HepG2 (cell line): Measurements from ENCODE around the gene SNX24. TPM values are rescaled to one million over a fixed set of nuclear protein-coding genes. Genes with fewer than 3 reads are reported as not detected.
A peak's percentile ranks its signal among the peaks of the same experiment; 100 is the strongest.

Source experiments
- AGO2 ChIP-seq: fragments of 200-400 bp; formaldehyde crosslinking; optimal IDR thresholded peaks from 2 replicates; pipeline ENCODE3; 2017; ENCODE audit warnings: mild to moderate bottlenecking, low read depth, low read length, moderate library complexity
- ATAD3A ChIP-seq: sonication (generic); formaldehyde crosslinking; IDR thresholded peaks from 2 replicates; pipeline ENCODE4 v1.4.0; 2020; ENCODE audit warnings: missing genetic modification reagents
- CCDC6 ChIP-seq: sonication (generic); formaldehyde crosslinking; IDR thresholded peaks from 2 replicates; pipeline ENCODE4 v1.8.1; 2022; ENCODE audit warnings: mild to moderate bottlenecking, missing genetic modification reagents, moderate library complexity
- CEBPB ChIP-seq: IDR thresholded peaks from 2 replicates; pipeline ENCODE4 v1.6.1; 2011; ENCODE audit warnings: low read depth, low read length, improper control_type of control experiment, borderline replicate concordance
- DPF2 ChIP-seq: sonication (generic); formaldehyde crosslinking; IDR thresholded peaks from 2 replicates; pipeline ENCODE4 v1.4.0; 2020; ENCODE audit warnings: mild to moderate bottlenecking, low read depth, missing genetic modification reagents, borderline replicate concordance
- ELF3 ChIP-seq: IDR thresholded peaks from 2 replicates; pipeline ENCODE4 v1.6.1; 2016; ENCODE audit warnings: missing genetic modification reagents, missing compliant biosample characterization
- KLF6 ChIP-seq: IDR thresholded peaks from 2 replicates; pipeline ENCODE4 v1.8.0; 2016; ENCODE audit warnings: missing biosample characterization, missing genetic modification reagents
- MAFF ChIP-seq: IDR thresholded peaks from 2 replicates; pipeline ENCODE4 v1.6.1; 2011; ENCODE audit warnings: low read depth, low read length, improper control_type of control experiment
- MTF1 ChIP-seq: sonication (generic); formaldehyde crosslinking; IDR thresholded peaks from 2 replicates; pipeline ENCODE4 v1.5.0; 2020; ENCODE audit warnings: missing genetic modification reagents
- NCOR1 ChIP-seq: fragments of 200-600 bp; sonication (generic); IDR thresholded peaks from 2 replicates; pipeline ENCODE4 v1.7.0; 2017; ENCODE audit warnings: antibody characterized with exemption, low read length, borderline replicate concordance
- NFATC3 ChIP-seq: sonication (generic); formaldehyde crosslinking; IDR thresholded peaks from 2 replicates; pipeline ENCODE4 v1.5.1; 2020; ENCODE audit warnings: mild to moderate bottlenecking, missing genetic modification reagents
- NR2F2 ChIP-seq: IDR thresholded peaks from 2 replicates; pipeline ENCODE4 v1.6.1; 2012; ENCODE audit warnings: low read depth, inconsistent platforms, borderline replicate concordance
- TBX2 ChIP-seq: sonication (generic); formaldehyde crosslinking; IDR thresholded peaks from 2 replicates; pipeline ENCODE4 v1.5.0; 2020; ENCODE audit warnings: missing genetic modification reagents, mild to moderate bottlenecking, borderline replicate concordance
- XRCC5 ChIP-seq: fragments of 200-400 bp; formaldehyde crosslinking; optimal IDR thresholded peaks from 2 replicates; pipeline ENCODE3; 2017; ENCODE audit warnings: mild to moderate bottlenecking, low read length
- ZNF20 ChIP-seq: sonication (generic); formaldehyde crosslinking; IDR thresholded peaks from 2 replicates; pipeline ENCODE4 v1.4.0; 2020; ENCODE audit warnings: mild to moderate bottlenecking, moderate library complexity, missing genetic modification reagents
- ZNF205 ChIP-seq: IDR thresholded peaks from 2 replicates; pipeline ENCODE4 v1.6.1; 2018; ENCODE audit warnings: missing biosample characterization, missing genetic modification reagents
- ZNF451 ChIP-seq: sonication (generic); formaldehyde crosslinking; IDR thresholded peaks from 2 replicates; pipeline ENCODE4 v1.5.0; 2020; ENCODE audit warnings: mild to moderate bottlenecking, missing genetic modification reagents
- ZNF496 ChIP-seq: sonication (generic); formaldehyde crosslinking; IDR thresholded peaks from 2 replicates; pipeline ENCODE4 v1.8.1; 2023; ENCODE audit warnings: mild to moderate bottlenecking, moderate library complexity, missing genetic modification reagents; ENCODE audit not compliant: insufficient replicate concordance
- ZNF557 ChIP-seq: sonication (generic); formaldehyde crosslinking; IDR thresholded peaks from 2 replicates; pipeline ENCODE4 v1.4.0; 2020; ENCODE audit warnings: missing genetic modification reagents
- ZNF670 ChIP-seq: sonication (generic); formaldehyde crosslinking; IDR thresholded peaks from 2 replicates; pipeline ENCODE4 v1.8.0; 2022; ENCODE audit warnings: mild to moderate bottlenecking, missing genetic modification reagents, borderline replicate concordance
- ZSCAN12 ChIP-seq: sonication (generic); formaldehyde crosslinking; IDR thresholded peaks from 2 replicates; pipeline ENCODE4 v1.9.0; 2021; ENCODE audit warnings: mild to moderate bottlenecking, missing genetic modification reagents
- polyA plus RNA-seq, 8 experiments: library from polyadenylated mRNA; depleted of rRNA in 3 of 8; stranded (reverse) in 7 of 8; unstranded in 1 of 8; fragments of >200 nt; fragmentation: Illumina TruSeq in 4 of 8; extraction: Trizol in 4 of 8; gene quantifications; 2 replicates each; pipeline versions ENCODE4 v1.2.1 to v1.2.3, GENCODE V29; 2011 to 2016; ENCODE audit warnings: low read depth in 4 of 8, missing spikeins in 1 of 8, mixed read lengths in 1 of 8; ENCODE audit not compliant: insufficient read depth in 1 of 8
- total RNA-seq, 5 experiments: library from RNA; depleted of rRNA; stranded (reverse); fragments of >200 nt; fragmentation: Illumina TruSeq; extraction: Trizol; gene quantifications; 2 replicates each; pipeline ENCODE4 v1.2.3, GENCODE V29; 2016; ENCODE audit warnings: low read depth in 1 of 5
- TF ChIP-seq, protein P1 (sequence below): IDR thresholded peaks from 2 replicates; pipeline ENCODE4 v1.6.1; 2016; ENCODE audit warnings: control low read depth
- TF ChIP-seq, protein P2 (sequence below): fragments of 450-650 bp; IDR thresholded peaks from 2 replicates; pipeline ENCODE4 v1.6.1; 2017; ENCODE audit warnings: mild to moderate bottlenecking
- TF ChIP-seq, protein P3 (sequence below): sonication (generic); formaldehyde crosslinking; IDR thresholded peaks from 2 replicates; pipeline ENCODE4 v1.5.0; 2020; ENCODE audit warnings: mild to moderate bottlenecking, missing genetic modification reagents
- TF ChIP-seq, protein P4 (sequence below): sonication (generic); formaldehyde crosslinking; IDR thresholded peaks from 2 replicates; pipeline ENCODE4 v1.4.0; 2020; ENCODE audit warnings: missing genetic modification reagents

The SNX24 gene
- total and polyA plus RNA-seq, 2 of the 13 experiments (the other 11 are each of a cell fraction or from before 2014, with no cell fraction given) = 7.2 to 23.7 TPM

DNA sequence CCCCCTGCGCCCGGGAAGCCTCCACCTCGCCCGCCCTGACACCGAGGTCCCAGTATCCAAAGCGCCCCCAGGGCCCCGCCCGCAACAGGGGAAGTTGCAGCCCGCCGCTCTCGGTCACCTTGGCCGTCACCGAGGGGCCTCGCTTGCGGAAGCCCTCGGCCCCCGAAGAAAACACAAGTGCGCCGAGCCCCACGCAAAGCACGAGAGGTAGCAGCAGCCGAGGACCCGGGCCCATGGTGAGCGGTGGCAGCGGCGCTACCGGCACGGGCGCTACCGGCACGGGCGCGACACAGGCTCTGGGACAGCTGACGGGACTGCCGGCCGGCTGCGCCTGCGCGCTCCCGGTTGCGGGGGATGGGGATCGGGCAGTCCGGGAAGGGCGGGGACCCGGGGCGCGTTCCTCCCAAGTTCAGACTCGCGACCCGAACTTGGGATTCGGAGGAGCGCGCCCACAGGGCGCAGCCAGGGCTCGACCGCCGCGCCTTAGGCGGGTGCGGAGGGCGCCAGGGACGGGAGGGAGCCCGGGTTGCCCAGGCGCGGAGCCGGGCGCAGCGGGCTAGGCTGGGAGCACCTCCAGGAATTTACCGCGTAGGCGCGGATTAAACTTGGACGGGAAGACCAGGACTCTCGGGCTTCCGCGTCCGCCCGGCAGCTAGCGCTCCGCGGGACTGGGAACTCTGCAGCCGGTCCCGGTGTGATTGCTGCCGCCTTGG lies 191.1 kb downstream of the SNX24 start, which contains the start of gene PPIC (continued):
- TF ChIP-seq, protein P1, sequence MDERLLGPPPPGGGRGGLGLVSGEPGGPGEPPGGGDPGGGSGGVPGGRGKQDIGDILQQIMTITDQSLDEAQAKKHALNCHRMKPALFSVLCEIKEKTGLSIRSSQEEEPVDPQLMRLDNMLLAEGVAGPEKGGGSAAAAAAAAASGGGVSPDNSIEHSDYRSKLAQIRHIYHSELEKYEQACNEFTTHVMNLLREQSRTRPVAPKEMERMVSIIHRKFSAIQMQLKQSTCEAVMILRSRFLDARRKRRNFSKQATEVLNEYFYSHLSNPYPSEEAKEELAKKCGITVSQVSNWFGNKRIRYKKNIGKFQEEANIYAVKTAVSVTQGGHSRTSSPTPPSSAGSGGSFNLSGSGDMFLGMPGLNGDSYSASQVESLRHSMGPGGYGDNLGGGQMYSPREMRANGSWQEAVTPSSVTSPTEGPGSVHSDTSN (CRISPR knock-in tag) = no peak
- no peak for TF ChIP-seq KLF6 (CRISPR knock-in tag)
- TF ChIP-seq ZNF451 (CRISPR knock-in tag) = no peak
- TF ChIP-seq XRCC5 = no peak
- TF ChIP-seq CCDC6 (CRISPR knock-in tag) = 0 out of 2 replicates have a peak, but pooled peaks have one; percentile 46
- no peak for TF ChIP-seq MAFF
- TF ChIP-seq AGO2 = peak; percentile 37
- TF ChIP-seq ZNF670 (CRISPR knock-in tag) = no peak
- no peak for TF ChIP-seq ZSCAN12 (CRISPR knock-in tag)
- no peak for TF ChIP-seq CEBPB
- TF ChIP-seq ZNF557 = no peak
- TF ChIP-seq ELF3 (CRISPR knock-in tag) = no peak
- TF ChIP-seq, protein P2, sequence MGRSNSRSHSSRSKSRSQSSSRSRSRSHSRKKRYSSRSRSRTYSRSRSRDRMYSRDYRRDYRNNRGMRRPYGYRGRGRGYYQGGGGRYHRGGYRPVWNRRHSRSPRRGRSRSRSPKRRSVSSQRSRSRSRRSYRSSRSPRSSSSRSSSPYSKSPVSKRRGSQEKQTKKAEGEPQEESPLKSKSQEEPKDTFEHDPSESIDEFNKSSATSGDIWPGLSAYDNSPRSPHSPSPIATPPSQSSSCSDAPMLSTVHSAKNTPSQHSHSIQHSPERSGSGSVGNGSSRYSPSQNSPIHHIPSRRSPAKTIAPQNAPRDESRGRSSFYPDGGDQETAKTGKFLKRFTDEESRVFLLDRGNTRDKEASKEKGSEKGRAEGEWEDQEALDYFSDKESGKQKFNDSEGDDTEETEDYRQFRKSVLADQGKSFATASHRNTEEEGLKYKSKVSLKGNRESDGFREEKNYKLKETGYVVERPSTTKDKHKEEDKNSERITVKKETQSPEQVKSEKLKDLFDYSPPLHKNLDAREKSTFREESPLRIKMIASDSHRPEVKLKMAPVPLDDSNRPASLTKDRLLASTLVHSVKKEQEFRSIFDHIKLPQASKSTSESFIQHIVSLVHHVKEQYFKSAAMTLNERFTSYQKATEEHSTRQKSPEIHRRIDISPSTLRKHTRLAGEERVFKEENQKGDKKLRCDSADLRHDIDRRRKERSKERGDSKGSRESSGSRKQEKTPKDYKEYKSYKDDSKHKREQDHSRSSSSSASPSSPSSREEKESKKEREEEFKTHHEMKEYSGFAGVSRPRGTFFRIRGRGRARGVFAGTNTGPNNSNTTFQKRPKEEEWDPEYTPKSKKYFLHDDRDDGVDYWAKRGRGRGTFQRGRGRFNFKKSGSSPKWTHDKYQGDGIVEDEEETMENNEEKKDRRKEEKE = no peak
- TF ChIP-seq MTF1 = no peak
- TF ChIP-seq TBX2 = peak; percentile 63; the same call in 1 of the 2 replicates
- TF ChIP-seq NFATC3 (CRISPR knock-in tag) = no peak
- TF ChIP-seq DPF2 (CRISPR knock-in tag) = no peak
- TF ChIP-seq NR2F2 = no peak
- no peak for TF ChIP-seq ZNF496 (CRISPR knock-in tag)
- TF ChIP-seq ZNF20 (CRISPR knock-in tag) = no peak
- TF ChIP-seq, protein P3, sequence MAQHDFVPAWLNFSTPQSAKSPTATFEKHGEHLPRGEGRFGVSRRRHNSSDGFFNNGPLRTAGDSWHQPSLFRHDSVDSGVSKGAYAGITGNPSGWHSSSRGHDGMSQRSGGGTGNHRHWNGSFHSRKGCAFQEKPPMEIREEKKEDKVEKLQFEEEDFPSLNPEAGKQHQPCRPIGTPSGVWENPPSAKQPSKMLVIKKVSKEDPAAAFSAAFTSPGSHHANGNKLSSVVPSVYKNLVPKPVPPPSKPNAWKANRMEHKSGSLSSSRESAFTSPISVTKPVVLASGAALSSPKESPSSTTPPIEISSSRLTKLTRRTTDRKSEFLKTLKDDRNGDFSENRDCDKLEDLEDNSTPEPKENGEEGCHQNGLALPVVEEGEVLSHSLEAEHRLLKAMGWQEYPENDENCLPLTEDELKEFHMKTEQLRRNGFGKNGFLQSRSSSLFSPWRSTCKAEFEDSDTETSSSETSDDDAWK (CRISPR knock-in tag) = no peak
- TF ChIP-seq ATAD3A = no peak
- TF ChIP-seq ZNF205 (CRISPR knock-in tag) = no peak
- TF ChIP-seq, protein P4, sequence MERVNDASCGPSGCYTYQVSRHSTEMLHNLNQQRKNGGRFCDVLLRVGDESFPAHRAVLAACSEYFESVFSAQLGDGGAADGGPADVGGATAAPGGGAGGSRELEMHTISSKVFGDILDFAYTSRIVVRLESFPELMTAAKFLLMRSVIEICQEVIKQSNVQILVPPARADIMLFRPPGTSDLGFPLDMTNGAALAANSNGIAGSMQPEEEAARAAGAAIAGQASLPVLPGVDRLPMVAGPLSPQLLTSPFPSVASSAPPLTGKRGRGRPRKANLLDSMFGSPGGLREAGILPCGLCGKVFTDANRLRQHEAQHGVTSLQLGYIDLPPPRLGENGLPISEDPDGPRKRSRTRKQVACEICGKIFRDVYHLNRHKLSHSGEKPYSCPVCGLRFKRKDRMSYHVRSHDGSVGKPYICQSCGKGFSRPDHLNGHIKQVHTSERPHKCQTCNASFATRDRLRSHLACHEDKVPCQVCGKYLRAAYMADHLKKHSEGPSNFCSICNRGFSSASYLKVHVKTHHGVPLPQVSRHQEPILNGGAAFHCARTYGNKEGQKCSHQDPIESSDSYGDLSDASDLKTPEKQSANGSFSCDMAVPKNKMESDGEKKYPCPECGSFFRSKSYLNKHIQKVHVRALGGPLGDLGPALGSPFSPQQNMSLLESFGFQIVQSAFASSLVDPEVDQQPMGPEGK (CRISPR knock-in tag) = peak; percentile 96
- TF ChIP-seq NCOR1 = no peak
